Lung (tissue), 12 donors: Measurements from ENCODE around the gene NFIA. TPM values are rescaled to one million over a fixed set of nuclear protein-coding genes. Genes with fewer than 3 reads are reported as not detected.
A peak's percentile ranks its signal among the peaks of the same experiment; 100 is the strongest.
"Not testable (repeated sequence)": the region's sequence is repeated elsewhere in the genome, so short reads cannot be mapped to it uniquely, and the experiment has no call there.

ENCODE experiments used
- ATAC-seq: fragments of 200-7000 bp; cut with Tn5 transposase; one replicate; pipeline ENCODE4 v1.9.1; 2020; ENCODE audit warnings: moderate number of reproducible peaks; ENCODE audit not compliant: insufficient read depth, low FRiP score
- DNase-seq, 3 donors: peaks; one replicate each; pipeline ENCODE4 v3.0.0-alpha.2; 2013 to 2017
- H3K27ac ChIP-seq, 2 donors: one replicate each; pipeline ENCODE4 v1.5.1; 2013; ENCODE audit warnings: mild to moderate bottlenecking in 2 of 2, moderate library complexity in 2 of 2, control low read depth in 1 of 2, inconsistent platforms in 1 of 2, low read depth in 1 of 2, low read length in 1 of 2
- H3K27me3 ChIP-seq, 3 donors: one replicate each; pipeline ENCODE4 v1.5.1; 2013; ENCODE audit warnings: low read length in 2 of 3; ENCODE audit not compliant: control insufficient read depth in 3 of 3, insufficient read depth in 3 of 3
- H3K36me3 ChIP-seq, 4 donors: one replicate each; pipeline ENCODE4 v1.5.1; 2013; ENCODE audit warnings: low read length in 4 of 4, mild to moderate bottlenecking in 1 of 4, moderate library complexity in 1 of 4; ENCODE audit not compliant: control insufficient read depth in 4 of 4, insufficient read depth in 4 of 4
- H3K4me1 ChIP-seq, 5 donors: one replicate each; pipeline ENCODE4 v1.5.1; 2013; ENCODE audit warnings: low read length in 5 of 5, mild to moderate bottlenecking in 2 of 5, moderate library complexity in 1 of 5; ENCODE audit not compliant: control insufficient read depth in 5 of 5, insufficient read depth in 5 of 5
- H3K4me3 ChIP-seq: one replicate; pipeline ENCODE4 v1.5.1; 2013; ENCODE audit warnings: mild to moderate bottlenecking, control low read depth, moderate library complexity
- H3K9ac ChIP-seq, 2 donors: one replicate each; pipeline ENCODE4 v1.5.1; 2013; ENCODE audit warnings: low read length in 2 of 2, control low read depth in 1 of 2; ENCODE audit not compliant: insufficient read depth in 1 of 2
- H3K9me3 ChIP-seq, 4 donors: one replicate each; pipeline ENCODE4 v1.5.1; 2013; ENCODE audit warnings: low read length in 3 of 4, mild to moderate bottlenecking in 1 of 4, moderate library complexity in 1 of 4; ENCODE audit not compliant: control insufficient read depth in 4 of 4, insufficient read depth in 3 of 4
- CTCF ChIP-seq: IDR thresholded peaks from 2 replicates; pipeline ENCODE4 v1.5.1; 2012; ENCODE audit warnings: mild to moderate bottlenecking; ENCODE audit errors: control extremely low read depth, extremely low read depth
- WGBS, 2 donors: extraction: QIAGEN DNeasy Blood & Tissue Kit; methylation state at CpG; one replicate each; pipeline ENCODE4 v1.1.7; 2013; 5-methylcytosine and 5-hydroxymethylcytosine counted together
- polyA plus RNA-seq, 2 donors: library from polyadenylated mRNA; stranded (reverse); fragments of 200-250 nt; gene quantifications; one replicate each; pipeline ENCODE4 v1.2.1, GENCODE V29; 2013
- total RNA-seq, 2 donors: library from RNA; depleted of rRNA in 1 of 2; stranded (reverse); fragments of >200 nt in 1 of 2; gene quantifications; one replicate each; pipeline ENCODE4 v1.2.1, GENCODE V29; 2014 to 2021
- donor health status: control.
- donor health status: control.
- donor health status: Bipolar disorder and iron deficiency.
- donor health status: healthy.
- donor health status: DM: yes; HTN: yes; CAD: no.

The NFIA gene
- total and polyA plus RNA-seq, 4 donors = 3.0 to 63.4 (median 34.2) TPM

- peak overlapping the region; percentile 61 to 89 for H3K9ac ChIP-seq
- peaks cover 10 to 51% (median 13%) of the 10 kb centered on the region in 5 donors for H3K4me1 ChIP-seq
- ATAC-seq (no peak), DNase-seq (no peak)
- WGBS, 2 donors = 65 to 76% methylated on average over 2 of the region's 2 CpGs
- no peaks in the 10 kb centered on the region for H3K36me3 ChIP-seq
- H3K4me3 ChIP-seq = no peak overlapping the region
- no peaks in the 10 kb centered on the region for H3K27me3 ChIP-seq
- H3K27ac ChIP-seq = peak overlapping the region in 1 of 2 donors; percentile 91
- no peaks in the 10 kb centered on the region for H3K9me3 ChIP-seq
- no peak for TF ChIP-seq CTCF
Measured at GRCh38 chr1:61056196-61056572, 26.2 kb upstream of the NFIA start.

GRCh38 chr1:61056573-61057439 lies 25.6 kb upstream of the NFIA start:
- ATAC-seq = peak; percentile 50
- Histone ChIP-seq H3K4me3 (peak overlapping the region; percentile 70), H3K4me1 (peaks cover 10 to 47% (median 11%) of the 10 kb centered on the region in 5 donors), H3K9ac (peak overlapping the region; percentile 61 to 89), H3K9me3 (no peaks in the 10 kb centered on the region), H3K27ac (peak overlapping the region; percentile 91), H3K27me3 (no peaks in the 10 kb centered on the region), H3K36me3 (no peaks in the 10 kb centered on the region)
- WGBS, 2 donors = 3 to 4% methylated on average over 50 of the region's 50 CpGs
- no peak for TF ChIP-seq CTCF
- DNase-seq = peak; percentile 85 to 91 (median 86)

GRCh38 chr1:61058483-61059245 lies 23.7 kb upstream of the NFIA start:
- Histone ChIP-seq H3K4me1 (peaks cover 9 to 37% (median 11%) of the 10 kb centered on the region in 5 donors), H3K4me3 (no peak overlapping the region), H3K36me3 (no peaks in the 10 kb centered on the region), H3K27ac (no peak overlapping the region), H3K9me3 (no peaks in the 10 kb centered on the region), H3K27me3 (no peaks in the 10 kb centered on the region), H3K9ac (no peak overlapping the region)
- ATAC-seq = no peak
- DNase-seq = peak in 2 of 3 donors; percentile 63 to 80
- 71 to 86% methylated on average over 3 of the region's 3 CpGs for WGBS, 2 donors
- no peak for TF ChIP-seq CTCF

- WGBS, 2 donors = 97 to 99% methylated on average over 4 of the region's 4 CpGs
- not testable (repeated sequence) for H3K9ac ChIP-seq, H3K36me3 ChIP-seq, H3K9me3 ChIP-seq, DNase-seq, H3K4me1 ChIP-seq, H3K27ac ChIP-seq, H3K27me3 ChIP-seq, H3K4me3 ChIP-seq, ATAC-seq
Measured at GRCh38 chr1:61061601-61062000, 20.8 kb upstream of the NFIA start.
